ENCODE results near the gene ADA. TPM values are rescaled to one million over a fixed set of nuclear protein-coding genes. Genes with fewer than 3 reads are reported as not detected.
"Not testable (repeated sequence)": the region's sequence is repeated elsewhere in the genome, so short reads cannot be mapped to it uniquely, and the experiment has no call there.

ADA gene
- 10 to 100 TPM; 10.0 to 11.2 TPM for total RNA-seq
- 8.2 TPM for polyA plus RNA-seq (ENCODE audit: insufficient read depth, low read depth, low replicate concordance)
- long read RNA-seq, donor 1, partial matches to known transcripts, result 0 of 2 reads
- long read RNA-seq, donor 1, other reads (novel, unspliced or antisense), result 0 of 2 reads
- long read RNA-seq, donor 2, partial matches to known transcripts, result 0 of 4 reads
- long read RNA-seq, donor 2, other reads (novel, unspliced or antisense), result 0 of 4 reads

DNA sequence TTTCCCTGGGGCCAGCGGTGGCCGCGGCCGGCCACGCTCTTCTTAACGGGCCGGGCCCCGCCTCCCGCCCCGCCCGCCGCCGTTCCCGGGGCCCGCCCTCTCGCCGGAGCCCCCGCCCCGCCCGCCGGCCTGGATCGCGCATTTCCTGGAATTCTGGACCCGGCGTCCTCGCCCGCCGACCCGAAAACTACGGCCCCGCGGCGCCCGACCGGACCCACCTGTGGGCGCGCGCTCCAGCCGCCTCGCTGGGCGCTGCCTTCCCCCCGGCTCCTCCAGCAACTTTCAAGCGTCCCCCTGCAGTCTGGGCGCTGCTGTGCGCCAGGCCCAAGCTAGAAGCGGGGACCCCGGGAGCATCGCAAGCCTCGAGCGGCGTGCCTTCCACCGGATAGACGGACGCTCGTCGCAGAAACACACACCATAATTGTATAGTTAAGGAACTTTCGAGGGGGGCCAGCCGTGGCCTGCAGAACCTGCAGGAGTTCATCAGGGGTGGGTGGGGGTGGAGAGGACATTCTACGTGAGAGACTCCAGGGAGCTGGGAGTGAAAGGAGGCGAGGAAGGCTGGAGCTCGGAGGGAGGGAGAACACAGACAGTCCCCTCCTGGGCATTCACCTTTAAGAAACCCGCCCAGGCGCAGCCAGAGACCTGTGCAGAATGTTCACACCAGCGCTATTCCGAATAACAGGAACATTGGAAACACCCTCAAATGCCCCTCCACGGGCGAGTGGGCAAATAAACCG, at the start of gene ADA:
ADA (minus strand) TSS at position 16 of the 740 bp plus-strand sequence. CDS start 92 bp downstream, outside the sequence.
- intact Hi-C loops (cut with DNase I; ENCODE audit: low total_unique reads), result no loop called here

DNA sequence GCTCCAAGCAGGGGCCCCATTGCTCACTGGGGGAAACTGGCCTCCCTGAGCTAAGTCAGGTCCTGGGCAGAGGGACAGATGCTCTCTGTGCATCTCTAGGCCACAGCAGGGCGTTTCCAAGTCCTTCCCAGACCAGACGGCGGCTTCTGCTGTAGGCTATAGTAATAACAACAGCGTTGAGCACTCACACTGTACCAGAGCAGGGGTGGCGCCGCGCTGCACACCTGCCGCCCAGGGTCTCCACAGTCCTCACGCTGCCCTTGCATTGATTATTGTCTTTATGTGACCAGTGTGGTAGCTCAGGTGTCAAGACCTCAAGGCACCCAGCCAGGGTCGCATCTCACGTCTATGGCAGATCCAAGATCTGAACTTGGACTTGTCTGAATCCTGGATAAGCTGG, 48.8 kb upstream of the ADA start:
- H3K36me3 ChIP-seq (ENCODE audit: low read depth, missing control alignments), result no peaks in the 10 kb centered on the region
- intact Hi-C loops (cut with DNase I; ENCODE audit: low total_unique reads), result no loop called here
- H3K4me1 ChIP-seq, result peaks cover 19% of the 10 kb centered on the region
- 90 to 92% methylated on average over 11 of the region's 11 CpGs for WGBS, 2 donors
- no peaks in the 10 kb centered on the region for H3K9me3 ChIP-seq
- no peaks in the 10 kb centered on the region for H3K27me3 ChIP-seq
- no peak for DNase-seq
- TF ChIP-seq POLR2A (IDR thresholded peaks at IDR 0.05), result no peak
- no peak for TF ChIP-seq CTCF (IDR thresholded peaks at IDR 0.05)
- no peak overlapping the region for H3K4me3 ChIP-seq
- no peak overlapping the region for H3K27ac ChIP-seq

More for the DNA sequence above, at the start of gene ADA:
- peak; percentile 64 for DNase-seq
- Histone ChIP-seq H3K36me3 (ENCODE audit: low read depth, missing control alignments) (no peaks in the 10 kb centered on the region), H3K27me3 (no peaks in the 10 kb centered on the region), H3K9me3 (no peaks in the 10 kb centered on the region), H3K27ac (peak within 1 kb of the TSS; percentile 65 to 66), H3K4me3 (peak within 1 kb of the TSS; percentile 52 to 78), H3K4me1 (peaks cover 9% of the 10 kb centered on the region)
- TF ChIP-seq CTCF (IDR thresholded peaks at IDR 0.05), result no peak
- TF ChIP-seq POLR2A (IDR thresholded peaks at IDR 0.05), result no peak
- 1% methylated on average over 28 to 68 of the region's 68 CpGs for WGBS, 2 donors

GRCh38 chr20:44698351-44698750, 46.9 kb upstream of the ADA start:
- H3K27ac ChIP-seq, result peak overlapping the region in 1 of 2 donors; percentile 0
- no peak overlapping the region for H3K4me3 ChIP-seq
- no peaks in the 10 kb centered on the region for H3K36me3 ChIP-seq (ENCODE audit: low read depth, missing control alignments)
- peaks cover 15% of the 10 kb centered on the region for H3K4me1 ChIP-seq
- no peaks in the 10 kb centered on the region for H3K27me3 ChIP-seq
- no peak for DNase-seq
- TF ChIP-seq CTCF (IDR thresholded peaks at IDR 0.05) (no peak), POLR2A (IDR thresholded peaks at IDR 0.05) (no peak)
- no peaks in the 10 kb centered on the region for H3K9me3 ChIP-seq
- WGBS, 2 donors, result 43 to 47% methylated on average over 3 of the region's 3 CpGs
- intact Hi-C loops (cut with DNase I; ENCODE audit: low total_unique reads), result no loop called here

- intact Hi-C loops (cut with DNase I; ENCODE audit: low total_unique reads); H3K27me3 ChIP-seq; H3K27ac ChIP-seq; H3K36me3 ChIP-seq (ENCODE audit: low read depth, missing control alignments); H3K4me3 ChIP-seq; DNase-seq; H3K9me3 ChIP-seq: not testable (repeated sequence)
- 89 to 96% methylated on average over 5 of the region's 5 CpGs for WGBS, 2 donors
- H3K4me1 ChIP-seq, result peaks cover 12% of the 10 kb centered on the region
These were observed 45.5 kb upstream of the ADA start for GRCh38 chr20:44697041-44697440.

- Histone ChIP-seq H3K36me3 (ENCODE audit: low read depth, missing control alignments) (no peaks in the 10 kb centered on the region), H3K27me3 (no peaks in the 10 kb centered on the region), H3K4me3 (no peak overlapping the region), H3K9me3 (no peaks in the 10 kb centered on the region), H3K4me1 (peaks cover 18% of the 10 kb centered on the region), H3K27ac (peak overlapping the region in 1 of 2 donors; percentile 77)
- TF ChIP-seq CTCF (IDR thresholded peaks at IDR 0.05) (no peak), POLR2A (IDR thresholded peaks at IDR 0.05) (no peak)
- 90 to 93% methylated on average over 3 of the region's 3 CpGs for WGBS, 2 donors
- no peak for DNase-seq
- intact Hi-C loops (cut with DNase I; ENCODE audit: low total_unique reads), result no loop called here
These were observed 44.8 kb upstream of the ADA start for GRCh38 chr20:44696315-44696714.

Measured in testis (tissue), 5 donors.